Esophagus (tissue), 2 donors: Measurements from ENCODE around the gene NOTUM. TPM values are rescaled to one million over a fixed set of nuclear protein-coding genes. Genes with fewer than 3 reads are reported as not detected.

Experiments
- H3K27ac ChIP-seq, 2 donors: one replicate each; pipeline ENCODE4 v1.5.1; 2013; ENCODE audit warnings: low read depth in 2 of 2, mild to moderate bottlenecking in 2 of 2, inconsistent platforms in 1 of 2, low read length in 1 of 2, moderate library complexity in 1 of 2
- H3K27me3 ChIP-seq, 2 donors: one replicate each; pipeline ENCODE4 v1.6.1; 2013; ENCODE audit warnings: low read length in 2 of 2, control low read depth in 1 of 2, mild to moderate bottlenecking in 1 of 2; ENCODE audit not compliant: insufficient read depth in 2 of 2, control insufficient read depth in 1 of 2
- H3K36me3 ChIP-seq, 2 donors: one replicate each; pipeline ENCODE4 v1.6.1; 2013; ENCODE audit warnings: low read length in 1 of 2; ENCODE audit not compliant: control insufficient read depth in 2 of 2, insufficient read depth in 2 of 2
- H3K4me1 ChIP-seq, 2 donors: one replicate each; pipeline ENCODE4 v1.6.1; 2013; ENCODE audit warnings: low read length in 1 of 2; ENCODE audit not compliant: control insufficient read depth in 2 of 2, insufficient read depth in 2 of 2
- H3K4me3 ChIP-seq, 2 donors: one replicate each; pipeline ENCODE4 v1.5.1; 2013; ENCODE audit warnings: low read length in 2 of 2, mild to moderate bottlenecking in 2 of 2, low read depth in 1 of 2, moderate library complexity in 1 of 2
- H3K9me3 ChIP-seq, 2 donors: one replicate each; pipeline ENCODE4 v1.6.1; 2013; ENCODE audit warnings: mild to moderate bottlenecking in 2 of 2, low read depth in 1 of 2, low read length in 1 of 2, moderate library complexity in 1 of 2; ENCODE audit not compliant: control insufficient read depth in 2 of 2, insufficient read depth in 1 of 2
- WGBS, 2 donors: extraction: QIAGEN DNeasy Blood & Tissue Kit; methylation state at CpG; one replicate each; pipeline ENCODE4 v1.1.7; 2013; 5-methylcytosine and 5-hydroxymethylcytosine counted together
- polyA plus RNA-seq, 2 donors: library from polyadenylated mRNA; stranded (reverse); fragments of 200-250 nt; gene quantifications; one replicate each; pipeline ENCODE4 v1.2.3, GENCODE V29; 2013
- donor health status: healthy with polysubstance abuse.
- donor health status: Bipolar disorder and iron deficiency.

The NOTUM gene
- polyA plus RNA-seq, 2 donors = 0.07 to 0.08 TPM

GRCh38 chr17:81939881-81940385, 21.1 kb downstream of the NOTUM start:
- Histone ChIP-seq H3K27ac (no peak overlapping the region), H3K27me3 (no peaks in the 10 kb centered on the region)
- 48 to 65% methylated on average over 21 of the region's 21 CpGs for WGBS, 2 donors

GRCh38 chr17:81939218-81939617, 21.8 kb downstream of the NOTUM start:
- Histone ChIP-seq H3K27me3 (no peaks in the 10 kb centered on the region), H3K4me3 (no peak overlapping the region), H3K9me3 (no peaks in the 10 kb centered on the region), H3K27ac (no peak overlapping the region), H3K36me3 (no peaks in the 10 kb centered on the region), H3K4me1 (peaks cover 0 to 12% of the 10 kb centered on the region in 2 donors)
- WGBS, 2 donors = 79% methylated on average over 15 of the region's 15 CpGs

More at GRCh38 chr17:81939881-81940385, 21.1 kb downstream of the NOTUM start:
- H3K36me3 ChIP-seq = no peaks in the 10 kb centered on the region
- peaks cover 0 to 12% of the 10 kb centered on the region in 2 donors for H3K4me1 ChIP-seq
- no peaks in the 10 kb centered on the region for H3K9me3 ChIP-seq
- no peak overlapping the region for H3K4me3 ChIP-seq

GRCh38 chr17:81935709-81936084, 25.3 kb downstream of the NOTUM start:
- Histone ChIP-seq H3K4me3 (no peak overlapping the region), H3K27me3 (no peaks in the 10 kb centered on the region)

GRCh38 chr17:81934850-81935708, 25.9 kb downstream of the NOTUM start:
- WGBS, 2 donors = 92 to 93% methylated on average over 38 of the region's 38 CpGs
- Histone ChIP-seq H3K27me3 (no peaks in the 10 kb centered on the region), H3K27ac (no peak overlapping the region), H3K9me3 (no peaks in the 10 kb centered on the region), H3K4me3 (no peak overlapping the region), H3K36me3 (no peaks in the 10 kb centered on the region), H3K4me1 (peaks cover 0 to 12% of the 10 kb centered on the region in 2 donors)

More at GRCh38 chr17:81935709-81936084, 25.3 kb downstream of the NOTUM start:
- 87 to 89% methylated on average over 6 of the region's 6 CpGs for WGBS, 2 donors
- H3K4me1 ChIP-seq = peaks cover 0 to 12% of the 10 kb centered on the region in 2 donors
- H3K27ac ChIP-seq = no peak overlapping the region
- no peaks in the 10 kb centered on the region for H3K9me3 ChIP-seq
- H3K36me3 ChIP-seq = no peaks in the 10 kb centered on the region

- no peak overlapping the region for H3K4me3 ChIP-seq
- H3K27me3 ChIP-seq = no peaks in the 10 kb centered on the region
- H3K9me3 ChIP-seq = no peaks in the 10 kb centered on the region
- H3K4me1 ChIP-seq = peaks cover 0 to 6% of the 10 kb centered on the region in 2 donors
- WGBS, 2 donors = 82 to 85% methylated on average over 23 of the region's 23 CpGs
- H3K27ac ChIP-seq = no peak overlapping the region
- no peaks in the 10 kb centered on the region for H3K36me3 ChIP-seq
Observed at GRCh38 chr17:81934098-81934757, 26.8 kb downstream of the NOTUM start.

- Histone ChIP-seq H3K9me3 (no peaks in the 10 kb centered on the region), H3K4me1 (peaks cover 0 to 15% of the 10 kb centered on the region in 2 donors), H3K36me3 (no peaks in the 10 kb centered on the region), H3K27me3 (no peaks in the 10 kb centered on the region), H3K4me3 (no peak overlapping the region), H3K27ac (no peak overlapping the region)
- 81 to 83% methylated on average over 14 of the region's 14 CpGs for WGBS, 2 donors
Observed at GRCh38 chr17:81933178-81933699, 27.7 kb downstream of the NOTUM start.

- WGBS, 2 donors = 84 to 89% methylated on average over 9 of the region's 9 CpGs
- no peaks in the 10 kb centered on the region for H3K27me3 ChIP-seq
- no peak overlapping the region for H3K27ac ChIP-seq
- H3K4me1 ChIP-seq = peaks cover 0 to 15% of the 10 kb centered on the region in 2 donors
- H3K9me3 ChIP-seq = no peaks in the 10 kb centered on the region
- no peaks in the 10 kb centered on the region for H3K36me3 ChIP-seq
- no peak overlapping the region for H3K4me3 ChIP-seq
Observed at GRCh38 chr17:81932333-81932983, 28.5 kb downstream of the NOTUM start.

GRCh38 chr17:81931557-81932332, 29.2 kb downstream of the NOTUM start:
- peaks cover 0 to 13% of the 10 kb centered on the region in 2 donors for H3K4me1 ChIP-seq
- no peaks in the 10 kb centered on the region for H3K36me3 ChIP-seq
- H3K27me3 ChIP-seq = no peaks in the 10 kb centered on the region
- no peak overlapping the region for H3K4me3 ChIP-seq
- WGBS, 2 donors = 38 to 40% methylated on average over 15 of the region's 15 CpGs
- H3K27ac ChIP-seq = no peak overlapping the region
- H3K9me3 ChIP-seq = no peaks in the 10 kb centered on the region

GRCh38 chr17:81931189-81931556, 29.8 kb downstream of the NOTUM start:
- Histone ChIP-seq H3K4me3 (no peak overlapping the region), H3K27me3 (no peaks in the 10 kb centered on the region), H3K4me1 (peaks cover 0 to 12% of the 10 kb centered on the region in 2 donors), H3K36me3 (no peaks in the 10 kb centered on the region), H3K27ac (no peak overlapping the region), H3K9me3 (no peaks in the 10 kb centered on the region)
- 66 to 70% methylated on average over 13 of the region's 13 CpGs for WGBS, 2 donors
